GM18858 (cell line): Measurements from ENCODE around the gene PCK1.

Experiments
- ATAC-seq: cut with Tn5 transposase; IDR thresholded peaks from one replicate; pipeline ENCODE4 v1.9.1; 2021; ENCODE audit not compliant: unreplicated experiment

The PCK1 gene

DNA sequence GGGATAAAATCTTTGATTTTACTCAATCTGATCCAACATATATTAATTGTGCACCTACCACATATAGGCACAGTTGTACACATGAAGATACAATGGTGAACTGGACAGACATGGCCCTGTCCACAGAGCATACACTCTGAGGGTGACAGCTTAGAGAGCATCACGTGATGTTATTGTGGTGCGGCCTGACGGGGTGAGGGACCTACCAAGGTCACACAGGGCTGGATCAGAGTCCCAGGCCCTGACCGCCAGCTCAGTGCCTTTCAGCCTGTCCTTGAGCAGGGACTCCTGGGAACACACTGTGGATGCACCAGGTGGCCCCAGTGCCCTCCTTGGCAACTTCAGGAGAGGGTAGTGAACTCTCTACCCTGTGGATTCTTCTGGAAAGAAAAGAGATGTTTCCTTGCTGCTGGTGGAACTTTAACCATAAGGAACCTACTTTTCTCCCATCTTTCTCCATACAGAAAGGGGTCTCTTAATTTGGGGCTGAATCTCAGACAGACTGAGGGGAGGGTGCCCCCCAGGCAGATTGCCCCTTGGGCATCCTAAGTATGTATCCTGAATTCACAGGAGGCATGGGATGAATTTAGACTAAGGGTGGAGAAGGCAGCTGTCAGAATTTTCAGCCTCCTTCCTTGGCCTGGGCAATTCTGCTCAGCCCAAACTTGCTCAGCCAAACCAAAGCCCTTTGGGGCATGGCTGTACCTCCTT, 26.5 kb downstream of the PCK1 start:
- no peak for ATAC-seq

DNA sequence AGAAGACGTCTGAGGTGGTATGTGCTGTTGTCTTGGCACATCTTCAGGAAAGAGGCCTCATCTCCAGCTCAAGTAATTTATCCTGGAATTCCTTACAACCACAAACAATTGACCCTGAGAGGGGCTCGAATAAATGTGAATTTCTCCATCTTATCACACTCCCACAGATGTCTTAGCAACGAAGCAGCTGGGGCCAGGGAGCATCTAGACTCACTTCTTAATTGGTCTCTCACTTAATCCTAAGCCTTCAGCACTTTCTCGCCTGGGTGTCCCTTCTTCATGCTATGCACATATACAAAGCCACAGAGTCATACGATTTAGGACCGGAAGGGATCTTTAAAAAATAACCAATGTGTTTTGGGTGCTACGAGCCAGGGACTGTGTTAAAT, 27.1 kb downstream of the PCK1 start:
- ATAC-seq, result no peak

GRCh38 chr20:57588596-57588995, 27.7 kb downstream of the PCK1 start:
- ATAC-seq, result no peak

DNA sequence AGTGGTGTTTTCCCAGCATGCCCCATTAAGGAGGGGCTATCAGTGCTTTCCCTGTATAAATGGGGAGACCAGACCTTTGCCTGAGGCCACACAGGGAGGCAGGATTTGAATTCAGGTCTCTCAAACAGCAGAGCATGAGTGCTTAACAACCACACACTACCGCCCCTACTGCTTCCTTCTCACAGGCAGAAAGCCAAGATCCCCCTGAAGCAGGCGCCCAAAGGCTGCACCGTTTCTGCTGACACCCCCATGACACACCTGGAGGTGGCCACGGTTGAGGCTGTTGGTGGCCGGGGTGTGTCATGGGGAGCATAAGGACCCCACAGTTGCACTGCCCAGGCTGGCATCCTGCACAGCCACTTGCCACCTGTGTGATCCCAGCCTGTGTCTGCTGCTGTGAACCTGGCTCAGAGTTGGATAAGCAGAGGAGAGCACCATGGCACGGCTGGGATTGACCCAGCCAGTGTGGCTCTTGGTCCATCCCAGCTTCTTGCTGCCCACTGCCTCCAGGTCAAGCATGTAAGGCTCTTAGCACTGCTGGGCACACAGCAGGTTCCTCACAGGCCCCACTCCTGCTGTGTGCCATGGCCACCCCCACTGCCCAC, 28.3 kb downstream of the PCK1 start:
- ATAC-seq, result no peak

DNA sequence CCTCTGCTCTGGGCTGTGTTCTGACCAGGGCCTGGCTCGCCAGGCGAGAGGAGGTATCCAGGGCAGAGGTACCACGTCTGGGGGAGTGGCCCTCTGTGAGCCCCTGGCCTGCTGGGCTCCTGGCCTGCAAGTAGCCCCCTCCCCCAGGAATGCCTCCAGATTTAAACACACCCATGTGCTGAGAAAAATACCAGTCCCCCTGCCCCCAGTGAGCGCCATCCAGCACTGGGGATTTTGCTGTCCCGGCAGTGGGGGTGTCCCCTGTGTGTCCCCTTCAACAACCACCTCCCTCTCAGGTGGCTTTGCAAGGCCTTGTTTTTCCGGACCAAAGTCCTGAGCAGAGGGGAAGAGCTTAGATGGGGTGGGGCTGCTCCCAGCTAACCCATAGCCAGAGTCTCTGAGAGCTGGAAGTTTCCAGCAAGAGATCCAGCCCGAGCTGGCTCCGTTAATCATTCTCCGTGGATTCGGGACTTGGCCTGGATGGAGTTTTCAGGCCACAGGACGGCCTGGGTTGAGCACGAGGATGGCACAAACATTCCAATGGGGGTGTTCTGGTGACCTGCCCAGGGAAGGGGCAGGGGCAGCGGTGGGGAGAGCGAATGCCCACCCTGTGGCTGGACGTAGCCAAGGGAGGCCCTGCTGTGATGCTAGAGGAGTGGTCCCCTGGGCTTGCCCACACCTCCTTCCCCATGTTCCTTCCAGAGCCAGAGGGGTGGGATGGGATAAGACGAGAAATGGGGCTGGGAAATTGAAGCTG, 29.0 kb downstream of the PCK1 start:
- ATAC-seq, result no peak

- no peak for ATAC-seq
Measured at GRCh38 chr20:57590485-57591288, 29.8 kb downstream of the PCK1 start.

DNA sequence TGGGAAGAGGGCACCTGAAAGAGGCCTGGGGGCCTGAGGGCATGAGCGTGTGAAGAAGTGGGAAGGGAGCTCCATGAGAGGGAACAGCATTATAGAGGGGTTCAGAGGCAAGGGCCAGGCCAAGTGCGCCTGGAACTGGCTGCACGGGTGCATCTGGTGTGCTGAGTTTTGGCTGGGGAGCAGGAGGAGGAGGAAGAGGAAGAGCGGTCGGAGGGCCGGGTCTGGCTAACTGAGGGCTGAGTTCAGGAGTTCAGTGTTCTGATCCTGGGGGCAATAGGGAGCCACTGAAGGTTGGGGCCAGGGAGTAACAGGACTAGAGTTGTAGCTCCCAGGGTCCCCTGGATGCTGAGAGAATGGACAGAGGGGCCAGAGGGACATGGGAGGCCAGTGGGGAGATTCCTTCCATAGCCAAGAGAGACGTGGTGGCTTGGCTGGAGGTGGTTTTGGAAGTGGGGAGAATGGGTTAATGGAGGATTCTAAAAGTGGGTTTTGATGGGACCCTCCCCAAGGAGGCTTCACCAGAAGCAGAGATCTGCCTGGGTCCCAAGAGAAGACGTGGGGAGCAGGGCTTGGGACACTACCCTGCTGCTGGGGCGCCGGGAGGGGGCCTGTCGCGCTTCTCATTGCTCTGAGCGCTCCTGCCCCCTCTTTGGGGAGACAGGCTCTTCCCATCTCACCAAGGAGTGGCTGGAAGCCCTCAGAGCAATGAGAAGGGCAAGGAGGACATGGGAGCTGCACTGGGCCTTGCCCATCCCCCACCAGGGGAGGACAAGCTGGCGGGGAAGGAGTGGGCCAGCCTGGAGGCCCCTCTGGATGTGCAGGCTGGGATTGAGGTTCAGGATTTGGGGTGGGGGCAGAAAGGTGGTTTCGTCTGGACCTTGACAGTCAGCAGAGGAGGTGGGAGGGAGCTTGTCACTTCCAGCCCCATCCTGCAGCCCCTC, 30.6 kb downstream of the PCK1 start:
- no peak for ATAC-seq

DNA sequence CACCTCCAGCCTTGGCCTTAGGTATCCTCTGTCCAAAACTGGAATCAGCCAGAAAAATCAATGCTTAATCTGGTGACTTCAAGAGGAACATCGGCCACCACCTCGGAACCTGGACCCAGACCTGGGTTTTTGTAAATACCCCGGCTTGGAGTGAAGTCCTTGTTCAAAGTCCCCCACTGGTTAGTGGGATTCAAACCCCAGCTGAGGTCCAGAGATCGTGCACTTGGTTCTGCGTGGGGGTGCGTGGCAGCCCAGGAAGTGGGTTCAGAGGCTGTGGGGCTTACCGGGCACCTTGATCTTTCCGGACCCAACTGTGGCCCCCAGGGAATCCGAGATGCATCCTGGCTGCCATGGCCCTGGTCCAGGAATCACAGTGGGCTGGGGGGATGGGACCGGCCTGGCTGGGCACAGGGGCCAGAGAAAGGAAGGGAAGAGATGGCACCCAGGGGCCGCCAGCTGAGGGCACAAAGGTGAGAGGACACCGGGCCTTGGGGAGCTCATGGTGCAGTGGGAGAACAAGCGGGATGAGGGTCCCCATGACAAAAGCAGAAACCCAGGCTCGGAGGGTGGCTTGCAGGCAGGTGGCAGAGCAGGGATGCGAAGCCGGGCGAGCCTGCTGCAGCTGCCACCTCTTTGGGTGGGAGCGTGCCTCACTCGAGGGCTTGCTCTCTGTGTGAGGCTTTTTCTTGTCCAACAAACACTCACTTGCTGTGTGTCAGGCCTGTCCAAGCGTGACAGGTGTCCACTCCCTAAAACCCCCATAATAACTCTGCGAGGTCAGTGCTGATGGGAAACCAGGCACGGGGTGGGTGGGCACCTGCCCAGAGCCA, 31.6 kb downstream of the PCK1 start:
- ATAC-seq, result no peak

DNA sequence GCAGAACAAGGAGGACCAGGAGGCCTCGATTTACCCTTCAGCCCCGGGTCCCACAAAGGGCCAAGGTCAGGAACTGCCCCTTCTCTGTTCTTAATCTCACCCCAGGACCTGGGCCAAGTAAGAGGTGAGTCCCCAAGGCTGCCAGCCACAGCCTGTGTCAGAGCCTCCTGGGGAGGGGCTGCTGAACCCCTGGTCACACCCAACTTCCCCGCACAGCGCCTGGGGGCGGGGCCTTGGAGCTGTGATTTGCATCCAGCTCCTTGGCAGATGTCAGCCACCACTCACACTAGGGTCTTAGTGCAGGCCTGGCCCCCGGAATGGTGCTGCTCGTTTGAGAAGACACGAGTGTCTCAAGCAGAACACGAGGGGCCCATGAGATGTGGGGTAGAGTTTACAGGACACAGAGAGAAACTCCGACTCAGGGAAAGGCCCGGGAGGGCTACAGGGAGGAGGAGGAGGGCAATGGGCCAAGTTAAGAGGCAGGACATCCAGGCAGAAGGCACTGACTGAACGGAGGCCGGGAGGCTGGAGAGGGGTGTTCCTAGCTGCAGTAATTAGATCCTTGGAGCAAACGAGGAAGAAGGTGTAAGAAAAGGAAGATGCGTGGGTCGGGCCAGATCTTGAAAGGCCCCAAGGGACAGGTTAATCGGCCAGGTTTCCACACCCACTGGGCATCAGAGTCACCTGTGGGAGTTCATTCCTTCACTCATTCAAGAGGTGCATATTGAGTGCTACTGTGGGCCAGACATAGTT, 32.4 kb downstream of the PCK1 start:
- ATAC-seq, result no peak

DNA sequence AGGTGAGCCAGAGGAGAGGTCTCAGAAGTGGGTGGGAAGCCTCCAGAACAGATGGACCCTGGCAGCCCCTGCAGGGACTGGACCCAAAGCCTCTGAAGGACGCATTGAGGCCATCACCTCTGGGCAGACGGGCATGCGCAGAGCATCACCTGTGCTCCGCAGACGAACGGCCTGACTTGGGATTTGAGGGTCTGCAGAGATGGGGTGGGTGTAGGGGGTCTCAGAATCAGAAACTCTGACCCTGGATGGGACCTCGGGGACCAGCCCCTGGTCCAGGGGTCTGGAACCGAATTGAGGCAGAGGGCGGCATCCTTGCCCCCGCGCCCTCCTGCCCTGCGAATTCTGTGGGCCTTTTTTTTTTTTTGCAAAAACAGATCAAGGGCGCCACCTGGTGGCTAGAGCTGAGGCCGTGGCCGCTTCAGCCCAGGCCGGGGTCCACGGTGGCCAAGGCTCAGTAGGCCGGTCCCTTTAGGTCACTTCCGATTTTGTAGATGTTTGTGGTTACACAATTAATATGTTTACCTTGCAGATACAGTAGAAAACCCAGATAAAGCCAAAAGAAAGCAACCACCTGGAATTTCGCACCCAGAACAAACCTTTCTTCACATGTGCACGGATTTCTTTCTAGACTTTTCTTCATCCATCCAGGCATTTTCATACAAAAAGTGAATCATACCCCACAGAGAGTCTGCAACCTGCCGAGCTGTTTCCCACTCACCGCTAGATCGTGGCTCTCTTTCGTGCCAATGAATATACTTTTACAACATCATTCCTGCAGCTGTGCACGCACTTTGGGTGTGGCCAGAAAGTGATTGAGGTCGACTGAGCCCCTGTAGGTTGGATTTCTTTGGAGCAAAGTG, 33.4 kb downstream of the PCK1 start:
- ATAC-seq, result no peak

DNA sequence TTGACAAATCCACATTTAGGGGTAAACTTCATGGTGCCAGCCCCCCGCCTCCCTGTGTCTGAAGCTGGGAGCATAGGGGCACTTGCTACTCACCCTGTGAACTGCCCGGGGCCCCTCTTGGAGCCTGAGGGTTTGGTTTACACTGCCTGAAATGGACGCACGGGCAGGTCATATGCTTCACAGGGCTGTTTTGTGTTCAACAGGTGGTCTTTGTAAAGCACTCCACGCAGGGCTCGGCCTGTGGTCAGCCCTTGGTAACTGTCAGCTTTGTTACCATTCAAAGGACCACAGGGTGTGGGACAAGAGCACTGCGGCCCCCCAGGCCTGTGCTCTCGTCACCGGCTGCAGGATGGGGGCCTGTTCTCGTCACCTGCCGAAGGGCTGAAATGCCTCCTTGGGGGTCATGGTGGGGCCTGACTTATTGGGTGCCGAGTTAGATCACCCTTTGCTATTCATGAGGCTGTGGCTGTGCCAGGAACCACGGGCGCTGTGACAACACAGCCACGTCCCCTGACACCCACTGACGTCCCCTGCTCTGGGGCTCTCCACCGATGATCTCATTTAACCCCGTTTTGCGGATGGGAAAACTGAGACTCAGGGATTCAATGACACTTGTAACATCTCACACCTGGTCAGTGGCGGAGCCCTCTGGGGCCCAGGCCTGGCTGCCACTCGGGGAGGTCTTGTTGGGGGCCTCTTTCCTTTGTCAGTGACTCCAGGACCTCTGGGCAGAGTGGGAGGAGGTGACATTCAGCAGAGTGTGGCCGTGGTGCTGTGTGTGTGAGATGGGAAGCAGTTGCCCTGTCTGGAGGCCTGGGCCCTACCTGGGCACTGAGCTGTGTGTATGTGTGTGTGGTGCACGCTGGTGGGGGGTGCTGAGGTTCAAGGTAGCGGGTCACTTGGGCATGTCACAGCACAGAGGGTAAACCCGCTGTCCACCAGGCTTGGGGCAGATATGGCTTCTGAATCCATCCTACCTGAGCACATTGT, 34.4 kb downstream of the PCK1 start:
- no peak for ATAC-seq

DNA sequence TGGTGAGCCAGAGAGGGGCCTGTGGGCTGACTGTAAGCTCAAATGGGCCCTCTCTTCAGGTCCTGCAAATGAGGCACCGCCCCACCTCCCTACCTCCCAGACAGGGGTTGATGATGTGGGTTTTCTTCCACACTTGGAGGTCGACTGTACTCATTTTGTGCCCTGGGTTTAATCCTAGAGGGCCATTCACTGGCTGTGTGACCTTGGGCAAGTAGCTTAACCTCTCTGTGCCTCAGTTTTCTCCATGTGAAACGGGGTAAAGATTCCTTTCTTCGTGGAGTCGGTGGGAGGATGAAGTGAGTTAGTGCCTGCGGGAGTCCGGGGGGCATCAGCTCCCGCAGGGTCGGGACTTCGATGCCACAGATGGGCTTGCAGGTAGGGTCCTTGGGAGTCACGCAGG, 35.4 kb downstream of the PCK1 start:
- ATAC-seq, result no peak

GRCh38 chr20:57596998-57597939, 36.4 kb downstream of the PCK1 start:
- ATAC-seq, result no peak

DNA sequence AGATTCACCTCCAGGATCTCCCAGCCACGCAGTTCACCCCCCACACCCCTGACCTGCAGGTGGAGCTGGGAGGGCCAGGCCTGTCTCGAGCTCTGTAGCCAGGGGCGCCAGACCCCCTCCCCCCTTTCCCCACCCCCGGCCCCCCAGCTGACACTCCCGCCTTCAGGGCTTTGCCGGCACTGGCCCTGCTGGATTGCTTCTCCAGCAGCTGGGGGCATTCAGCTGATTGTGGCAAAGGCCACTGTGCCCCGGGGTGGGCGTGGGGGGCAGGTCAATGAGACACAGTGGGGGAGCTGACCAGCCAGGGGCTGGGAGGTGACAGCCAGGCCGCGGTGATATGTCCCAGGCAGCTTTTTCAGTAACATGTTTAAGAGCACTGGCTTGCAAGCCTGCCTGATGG, 37.1 kb downstream of the PCK1 start:
- ATAC-seq, result no peak

GRCh38 chr20:57598491-57598890, 37.6 kb downstream of the PCK1 start:
- ATAC-seq, result no peak
